C4-2B (cell line): Measurements from ENCODE around the gene HOXA10.

ENCODE experiments used
- ZFX ChIP-seq: fragments of 450-650 bp; IDR thresholded peaks from 2 replicates; pipeline ENCODE4 v1.6.1; 2017
- TF ChIP-seq, protein P1 (sequence below): fragments of 450-650 bp; conservative IDR thresholded peaks from 2 replicates; pipeline ENCODE4 v1.5.1; 2017; ENCODE audit warnings: mild to moderate bottlenecking

GRCh38 chr7:27176962-27177794 lies 3.1 kb upstream of the HOXA10 start:
- TF ChIP-seq, protein P1, sequence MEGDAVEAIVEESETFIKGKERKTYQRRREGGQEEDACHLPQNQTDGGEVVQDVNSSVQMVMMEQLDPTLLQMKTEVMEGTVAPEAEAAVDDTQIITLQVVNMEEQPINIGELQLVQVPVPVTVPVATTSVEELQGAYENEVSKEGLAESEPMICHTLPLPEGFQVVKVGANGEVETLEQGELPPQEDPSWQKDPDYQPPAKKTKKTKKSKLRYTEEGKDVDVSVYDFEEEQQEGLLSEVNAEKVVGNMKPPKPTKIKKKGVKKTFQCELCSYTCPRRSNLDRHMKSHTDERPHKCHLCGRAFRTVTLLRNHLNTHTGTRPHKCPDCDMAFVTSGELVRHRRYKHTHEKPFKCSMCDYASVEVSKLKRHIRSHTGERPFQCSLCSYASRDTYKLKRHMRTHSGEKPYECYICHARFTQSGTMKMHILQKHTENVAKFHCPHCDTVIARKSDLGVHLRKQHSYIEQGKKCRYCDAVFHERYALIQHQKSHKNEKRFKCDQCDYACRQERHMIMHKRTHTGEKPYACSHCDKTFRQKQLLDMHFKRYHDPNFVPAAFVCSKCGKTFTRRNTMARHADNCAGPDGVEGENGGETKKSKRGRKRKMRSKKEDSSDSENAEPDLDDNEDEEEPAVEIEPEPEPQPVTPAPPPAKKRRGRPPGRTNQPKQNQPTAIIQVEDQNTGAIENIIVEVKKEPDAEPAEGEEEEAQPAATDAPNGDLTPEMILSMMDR: no peak
- TF ChIP-seq ZFX: no peak
